Stimulated activated CD8-positive, alpha-beta memory T cell treated with anti-CD3 and anti-CD28 coated beads, Interleukin-2, amount 100 ng/mL, for 1 hour (primary cell): ENCODE results near the gene AKT1S1.

Source experiments
- DNase-seq, 2 donors: peaks; one replicate each; pipeline ENCODE4 v3.0.0-alpha.2; 2020; ENCODE audit warnings: low read depth in 2 of 2

The AKT1S1 gene

DNA sequence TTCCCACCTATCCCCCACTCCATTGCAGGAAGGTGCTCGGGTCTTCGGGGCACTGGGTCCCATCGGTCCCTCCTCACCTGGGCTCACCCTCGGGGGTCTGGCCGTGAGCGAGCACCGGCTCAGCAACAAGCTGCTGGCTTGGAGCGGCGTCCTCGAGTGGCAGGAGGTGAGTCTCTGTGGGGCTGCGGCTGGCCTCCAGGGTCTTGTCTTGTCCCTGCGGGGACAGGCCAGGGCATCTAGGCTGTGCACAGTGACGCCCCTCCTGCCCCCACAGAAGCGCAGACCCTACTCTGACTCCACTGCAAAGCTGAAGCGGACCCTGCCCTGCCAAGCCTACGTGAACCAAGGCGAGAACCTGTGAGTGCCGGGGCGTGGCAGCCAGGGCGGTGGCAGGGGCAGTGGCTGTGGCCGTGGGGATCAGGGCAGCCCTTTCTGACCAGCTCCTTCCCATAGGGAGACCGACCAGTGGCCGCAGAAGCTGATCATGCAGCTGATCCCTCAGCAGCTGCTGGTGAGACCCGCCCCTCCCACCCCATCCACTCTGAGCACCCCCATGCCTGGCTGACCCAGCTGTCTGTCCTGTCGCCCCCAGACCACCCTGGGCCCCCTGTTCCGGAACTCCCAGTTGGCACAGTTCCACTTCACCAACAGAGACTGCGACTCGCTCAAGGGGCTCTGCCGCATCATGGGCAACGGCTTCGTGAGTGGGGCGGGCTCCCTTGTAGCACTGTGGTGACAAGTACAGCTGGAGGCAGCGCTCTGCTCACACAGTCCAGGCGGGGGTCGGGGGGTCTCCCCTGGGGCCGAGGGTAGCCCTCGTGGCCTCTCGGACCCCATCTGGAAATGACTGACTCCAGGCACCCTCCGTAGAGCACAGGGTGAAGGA lies 22.5 kb downstream of the AKT1S1 start:
- no peak for DNase-seq

DNA sequence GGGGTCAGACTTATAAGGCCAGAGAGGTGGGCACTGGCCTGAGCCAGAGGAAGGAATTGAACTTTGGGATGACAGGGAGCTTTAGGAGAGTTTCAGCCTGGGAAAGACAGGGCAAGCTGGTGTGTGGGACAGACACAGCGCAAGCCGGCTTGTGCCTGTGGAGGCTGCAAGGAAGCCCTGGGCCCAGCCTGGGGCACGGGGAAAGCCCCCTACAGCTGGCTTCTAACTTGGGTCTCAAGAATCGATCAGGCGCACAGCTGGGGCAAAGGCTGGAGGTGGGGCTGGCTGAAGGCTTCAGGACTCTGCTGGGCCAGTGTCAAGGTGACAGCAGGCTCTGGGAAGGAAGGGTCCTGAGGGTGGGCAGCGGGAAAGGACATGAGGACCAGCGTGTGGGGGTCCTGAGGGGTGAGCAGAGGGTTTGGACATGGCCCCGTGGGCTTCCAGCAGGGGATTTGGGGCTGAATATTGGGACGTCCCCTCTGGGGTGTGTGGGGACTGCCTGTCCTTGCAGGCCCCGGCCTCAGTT lies 23.2 kb downstream of the AKT1S1 start:
- DNase-seq, result no peak

DNA sequence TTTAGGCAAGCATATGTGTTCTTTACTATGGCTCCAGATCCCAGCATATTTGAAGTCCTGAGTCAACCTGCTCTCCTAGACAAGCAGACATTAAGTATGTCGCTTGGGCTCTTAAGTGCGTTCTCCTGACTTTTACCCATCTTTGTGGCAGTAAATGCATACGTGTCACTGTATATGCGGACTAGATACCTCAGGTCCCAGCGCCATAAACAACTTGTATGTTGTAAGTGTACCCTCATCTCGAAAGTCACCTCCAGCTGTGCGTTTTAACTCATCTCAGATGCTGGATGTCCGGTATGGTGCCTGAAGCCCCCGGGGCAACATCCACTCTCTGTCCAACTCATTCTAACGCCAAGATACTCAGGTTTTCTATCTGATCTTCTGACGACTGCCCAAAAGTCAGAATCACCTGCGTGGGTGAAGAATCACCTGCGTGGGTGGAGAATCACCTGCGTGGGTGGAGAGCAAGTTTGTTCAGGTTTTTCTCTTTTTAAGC lies 24.5 kb downstream of the AKT1S1 start:
- no peak for DNase-seq

DNA sequence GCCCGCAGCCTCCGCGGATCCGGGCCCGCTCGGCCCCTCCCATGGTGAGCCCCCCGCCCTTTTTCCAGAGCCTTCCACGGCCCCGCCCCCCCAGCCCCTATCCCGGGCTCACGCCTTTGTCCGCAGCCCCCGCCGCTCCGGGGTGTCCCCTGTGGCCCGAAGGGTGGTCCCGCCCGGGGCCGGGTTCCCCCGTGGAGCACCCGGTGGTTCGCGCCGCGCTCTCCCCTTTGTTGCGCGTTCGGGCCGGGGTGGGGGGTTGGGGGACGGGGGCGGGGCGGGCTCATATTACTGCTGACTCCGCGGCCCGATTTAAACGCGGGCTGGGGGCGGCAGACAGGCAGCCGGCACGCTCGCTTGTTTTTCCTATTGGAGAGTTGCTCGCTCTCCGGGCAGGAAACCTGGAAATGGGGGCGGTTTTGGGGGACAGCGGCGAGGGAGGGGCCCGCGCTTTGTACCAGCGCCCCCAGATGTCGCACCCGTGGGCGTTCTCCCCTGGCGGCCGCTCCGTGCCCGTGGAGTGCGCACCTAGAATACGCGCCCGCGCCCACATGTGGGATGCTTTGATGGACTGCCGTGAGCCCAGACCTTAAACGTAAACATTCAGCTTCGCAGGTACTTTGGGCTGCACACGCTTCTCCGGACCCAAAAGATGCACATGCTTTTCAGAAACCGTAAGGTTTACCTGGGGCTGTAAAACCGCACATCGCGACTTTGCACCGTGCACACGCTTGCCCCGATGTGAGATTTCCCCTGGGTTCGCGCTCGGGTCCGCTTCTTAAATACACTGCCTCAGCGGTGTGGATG lies 25.5 kb downstream of the AKT1S1 start:
- no peak for DNase-seq

DNA sequence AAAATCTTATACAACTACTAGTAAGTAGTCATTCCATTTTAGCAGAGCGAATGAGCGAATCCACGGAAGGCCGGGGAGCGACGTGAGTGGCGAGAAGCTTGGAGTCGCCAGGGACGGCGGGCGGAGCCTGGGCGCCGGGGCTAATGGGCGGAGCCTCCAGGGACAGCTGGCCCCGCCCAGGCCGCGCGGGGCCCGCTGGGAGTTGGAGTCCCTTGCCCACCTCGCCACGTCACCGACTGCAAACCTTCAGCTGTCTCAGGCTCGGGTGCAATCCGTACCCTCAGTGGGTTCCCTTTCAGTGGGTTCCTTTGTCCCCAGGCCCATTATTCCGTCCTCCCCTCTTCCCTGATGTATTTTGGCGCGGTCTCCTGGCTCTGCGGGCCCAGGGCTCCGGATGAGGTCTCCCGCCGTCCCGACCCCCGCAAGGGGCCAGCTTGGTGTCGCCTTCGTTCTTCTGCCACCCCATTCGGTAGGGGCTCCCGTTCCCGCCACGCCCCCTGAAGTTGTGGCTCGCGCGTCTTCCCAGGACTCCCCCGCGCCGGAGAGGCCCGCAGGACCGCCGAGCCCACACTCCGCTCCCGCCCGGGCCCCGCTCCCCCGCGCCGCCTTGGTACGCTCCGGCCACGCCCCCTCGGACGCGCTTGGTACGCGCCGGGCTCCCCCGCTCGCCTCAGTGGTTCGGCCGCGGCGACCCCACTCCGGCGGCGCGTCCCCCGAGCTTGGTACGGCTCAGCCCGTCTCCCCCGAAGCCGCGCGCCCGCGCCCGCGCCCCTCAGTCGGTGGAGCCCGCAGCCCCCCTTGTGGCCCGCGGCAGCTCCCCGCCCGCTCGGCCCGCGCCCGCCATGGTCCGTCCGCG lies 26.4 kb downstream of the AKT1S1 start, which contains the start of gene PTOV1:
PTOV1 (plus strand) TSS at position 673 of the 856 bp plus-strand sequence.
- peak; percentile 77 to 78 for DNase-seq

DNA sequence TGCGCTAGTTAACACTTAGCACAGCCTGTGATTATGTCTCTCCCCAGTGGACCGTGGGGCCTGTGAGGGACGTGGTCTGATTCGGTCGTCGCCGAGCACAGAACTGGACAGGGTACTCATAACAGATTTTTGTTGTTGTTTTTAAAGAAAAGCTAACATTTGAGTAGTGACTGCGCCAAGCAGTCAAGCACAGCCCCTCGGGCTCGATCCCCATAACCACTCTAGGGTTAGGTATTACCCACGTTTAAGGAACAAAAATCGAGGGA lies 27.0 kb downstream of the AKT1S1 start:
- no peak for DNase-seq

DNA sequence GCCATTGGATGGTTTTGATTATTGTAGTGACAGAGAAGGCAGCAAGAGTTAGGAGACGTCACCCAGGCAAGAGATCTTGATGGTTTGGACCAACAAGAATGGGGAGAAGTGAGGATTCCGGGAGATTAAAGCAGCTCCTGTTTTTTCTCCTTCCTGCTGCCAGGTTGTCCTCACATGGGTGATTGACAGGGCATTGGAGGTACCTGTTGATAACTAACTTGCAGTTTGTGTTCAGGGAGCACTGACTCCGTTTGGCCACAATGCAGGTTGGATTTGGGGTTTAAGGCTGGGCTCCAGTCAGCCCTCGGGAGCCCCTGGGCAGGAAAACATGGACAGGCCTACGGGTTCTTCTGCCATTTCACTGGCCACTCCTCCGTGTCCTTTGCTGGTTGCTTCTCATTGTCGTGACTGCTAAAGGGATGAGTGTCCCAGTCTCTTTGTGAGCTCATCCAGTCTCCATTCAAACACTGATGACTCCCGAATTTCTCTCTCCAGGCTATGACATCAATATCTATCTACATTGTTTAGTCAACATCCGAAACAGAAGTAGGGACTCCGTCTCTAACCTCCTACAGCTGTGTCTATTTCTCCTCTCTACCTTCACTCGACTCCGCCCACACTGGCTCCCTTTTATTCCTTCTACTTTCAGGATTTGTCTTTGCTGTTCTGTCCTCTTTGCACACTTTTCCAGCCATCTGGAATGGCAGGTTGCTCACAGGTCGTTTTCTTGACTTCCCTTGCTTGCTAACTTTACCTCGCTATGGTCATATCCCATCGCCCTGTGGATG lies 27.5 kb downstream of the AKT1S1 start:
- DNase-seq, result no peak

DNA sequence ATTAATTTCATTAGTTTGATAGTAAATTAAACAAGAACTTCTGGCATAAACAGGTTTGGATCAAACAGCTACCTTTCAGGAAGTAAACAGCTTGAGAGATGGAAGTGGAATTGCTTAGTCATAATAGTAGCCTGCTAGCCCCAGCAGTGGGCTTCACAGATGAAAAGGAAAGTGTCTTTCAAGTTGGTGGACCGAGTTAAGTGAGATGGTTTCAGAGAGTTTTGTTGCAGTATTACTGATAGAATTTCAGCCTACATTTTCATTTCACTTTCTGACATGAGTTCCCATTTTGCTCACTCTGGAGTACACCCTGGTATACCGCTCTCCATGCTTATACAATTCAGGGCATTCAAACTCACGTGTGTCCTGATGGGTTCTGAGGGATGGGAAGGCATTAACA lies 28.2 kb downstream of the AKT1S1 start:
- DNase-seq, result no peak

DNA sequence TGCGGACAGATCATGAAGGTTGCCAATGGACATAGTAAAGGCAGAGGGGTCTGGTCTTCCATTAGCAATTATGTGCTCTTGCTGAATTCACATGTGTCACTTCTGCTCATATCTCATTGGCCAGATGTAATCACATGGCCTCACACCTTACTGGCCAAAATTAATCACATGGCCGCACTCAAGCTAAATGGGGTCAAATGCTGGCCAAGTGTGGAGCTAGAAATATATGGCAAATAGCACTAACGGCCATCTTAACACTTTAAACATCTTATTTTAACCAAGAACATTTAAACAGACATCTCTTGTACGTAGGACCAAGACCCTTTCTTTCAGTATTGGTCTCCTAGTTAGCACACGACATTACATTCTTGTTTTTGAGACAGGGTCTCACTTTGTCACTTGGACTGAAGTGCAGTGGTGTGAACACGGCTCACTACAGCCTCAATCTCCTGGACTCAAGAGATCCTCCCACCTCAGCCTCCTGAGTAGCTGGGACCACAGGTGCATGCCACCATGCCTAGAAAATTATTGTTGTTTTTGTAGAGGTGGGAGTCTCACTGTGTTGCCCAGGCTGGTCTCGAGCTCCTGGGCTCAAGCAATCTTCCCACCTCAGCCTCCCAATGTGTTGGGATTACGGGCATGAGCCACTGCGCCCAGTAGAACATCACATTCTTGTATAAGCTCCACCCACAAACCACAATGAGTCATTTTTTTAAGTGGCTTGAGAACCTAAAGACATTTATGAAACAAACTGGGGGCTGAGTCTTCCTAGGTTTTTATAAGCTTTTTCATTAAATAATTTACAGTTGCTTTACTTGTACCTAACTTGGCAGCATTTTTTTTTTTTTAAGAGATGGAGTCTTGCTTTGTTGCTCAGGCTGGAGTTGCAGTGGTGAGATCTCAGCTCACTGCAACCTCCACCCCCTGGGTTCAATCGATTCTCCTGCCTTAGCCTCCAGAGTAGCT lies 29.1 kb downstream of the AKT1S1 start:
- no peak for DNase-seq

DNA sequence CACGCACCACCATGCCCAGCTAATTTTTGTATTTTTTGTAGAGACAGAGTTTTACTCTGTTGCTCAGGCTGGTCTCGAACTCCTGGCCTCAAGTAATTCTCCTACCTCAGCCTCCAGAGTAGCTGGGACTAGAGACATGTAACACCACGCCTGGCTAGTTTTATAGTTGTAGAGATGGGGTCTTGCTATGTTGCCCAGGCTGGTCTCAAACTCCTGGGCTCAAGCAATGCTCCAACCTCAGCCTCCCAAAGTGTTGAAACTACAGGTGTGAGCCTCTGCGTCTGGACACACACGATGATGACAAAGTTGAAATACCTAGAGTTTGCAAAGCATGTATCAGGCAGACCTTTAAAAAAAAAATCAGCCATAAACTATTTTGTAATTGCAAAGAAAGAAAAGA lies 30.7 kb downstream of the AKT1S1 start:
- DNase-seq, result no peak

DNA sequence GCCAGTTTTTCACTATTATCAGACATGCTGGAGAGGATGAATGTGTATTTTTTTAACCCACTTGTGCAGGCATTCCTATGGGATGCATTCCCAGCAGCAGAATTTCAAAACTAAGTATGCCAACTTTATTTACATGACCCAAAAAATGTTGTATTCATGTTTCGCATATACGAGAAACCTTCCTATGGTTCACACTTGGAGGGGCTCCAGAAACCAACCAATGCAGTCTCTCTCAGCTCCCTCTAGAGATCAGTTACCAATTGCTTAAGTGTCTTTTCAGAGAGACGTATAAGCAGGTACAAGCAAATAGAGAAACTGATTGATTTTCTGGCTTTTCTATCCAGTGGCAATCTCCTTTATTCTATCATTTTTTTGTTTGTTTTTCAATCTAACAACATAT lies 31.7 kb downstream of the AKT1S1 start:
- DNase-seq, result no peak

DNA sequence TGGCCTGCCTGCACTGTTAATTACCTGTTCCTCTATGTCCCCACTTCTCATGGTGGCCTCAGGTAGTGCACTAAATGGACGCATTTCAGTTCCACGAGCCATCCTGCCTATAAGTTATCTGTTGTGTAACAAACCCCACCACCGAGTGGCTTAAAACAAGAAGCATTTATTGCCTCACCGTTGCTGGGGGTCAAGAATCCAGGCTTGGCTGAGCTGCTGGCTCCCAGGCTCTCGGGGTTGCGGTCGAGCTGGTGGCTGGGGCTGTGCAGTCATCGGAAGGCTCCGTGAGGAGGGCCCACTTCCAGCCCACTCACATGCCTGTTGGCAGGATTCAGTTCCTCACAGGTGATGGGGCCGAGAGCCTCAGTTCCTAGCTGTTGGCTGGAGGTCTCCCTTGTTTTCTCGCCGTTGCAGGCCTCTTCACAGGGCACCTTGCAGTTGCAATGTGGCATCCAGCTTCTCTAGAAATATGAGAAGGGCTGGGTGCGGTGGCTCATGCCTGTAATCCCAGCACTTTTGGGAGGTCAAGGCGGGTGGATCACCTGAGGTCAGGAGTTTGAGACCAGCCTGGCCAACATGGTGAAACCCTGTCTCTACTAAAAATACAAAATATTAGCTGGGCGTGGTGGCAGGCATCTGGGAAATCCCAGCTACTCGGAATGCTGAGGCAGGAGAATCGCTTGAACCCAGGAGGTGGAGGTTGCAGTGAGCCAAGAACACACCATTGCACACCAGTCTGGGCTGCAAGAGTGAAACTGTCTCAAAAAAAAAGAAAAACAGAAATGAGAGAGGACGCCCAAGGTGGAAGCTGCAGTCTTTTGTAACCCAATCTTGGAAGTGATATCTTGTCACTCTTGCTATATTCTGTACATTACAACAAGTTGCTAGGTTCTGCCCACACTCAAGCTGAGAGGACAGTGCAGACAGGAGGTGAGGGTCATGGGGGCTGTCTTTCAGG lies 32.7 kb downstream of the AKT1S1 start:
- no peak for DNase-seq

DNA sequence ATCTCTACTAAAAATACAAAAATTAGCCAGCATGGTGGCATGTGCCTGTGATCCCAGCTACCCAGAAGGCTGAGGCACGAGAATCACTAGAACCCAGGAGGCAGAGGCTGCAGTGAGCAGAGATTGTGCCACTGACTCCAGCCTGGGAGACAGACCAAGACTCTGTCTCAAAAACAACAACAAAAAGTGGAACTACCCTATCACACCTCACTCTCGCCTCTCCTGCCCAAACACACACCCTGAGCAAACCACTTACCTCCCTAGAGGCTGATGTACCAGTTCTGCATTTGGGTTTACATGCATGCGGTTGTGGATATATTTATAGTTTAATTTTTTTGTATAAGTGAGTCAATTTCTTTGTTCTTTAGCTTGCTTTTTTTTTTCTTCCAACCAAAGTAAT lies 33.9 kb downstream of the AKT1S1 start:
- no peak for DNase-seq

DNA sequence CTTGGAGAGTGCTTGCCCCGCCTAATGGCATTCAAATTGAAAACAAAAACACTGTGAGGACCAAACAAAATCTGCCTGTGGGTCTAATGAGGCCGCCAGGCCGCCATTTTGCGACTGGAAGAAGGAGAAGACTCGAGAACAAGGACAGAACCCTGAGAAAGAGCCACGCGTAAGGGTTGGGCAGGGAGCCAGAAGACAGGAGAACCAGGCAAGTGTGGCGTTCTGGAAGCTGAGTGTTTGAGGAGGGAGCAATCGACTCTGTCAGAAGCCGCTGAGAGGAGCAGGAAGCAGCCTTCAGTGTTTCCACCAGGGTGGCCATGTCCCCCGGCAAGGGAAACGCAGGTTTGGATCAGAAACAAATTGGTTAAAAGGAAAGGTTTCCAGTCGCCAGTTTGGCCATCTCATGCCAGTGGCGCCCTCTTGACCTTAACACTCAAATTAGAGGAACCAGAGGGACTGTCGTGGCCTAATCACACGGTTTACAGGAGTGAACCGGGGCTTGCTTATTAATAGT lies 36.4 kb downstream of the AKT1S1 start:
- DNase-seq, result no peak

DNA sequence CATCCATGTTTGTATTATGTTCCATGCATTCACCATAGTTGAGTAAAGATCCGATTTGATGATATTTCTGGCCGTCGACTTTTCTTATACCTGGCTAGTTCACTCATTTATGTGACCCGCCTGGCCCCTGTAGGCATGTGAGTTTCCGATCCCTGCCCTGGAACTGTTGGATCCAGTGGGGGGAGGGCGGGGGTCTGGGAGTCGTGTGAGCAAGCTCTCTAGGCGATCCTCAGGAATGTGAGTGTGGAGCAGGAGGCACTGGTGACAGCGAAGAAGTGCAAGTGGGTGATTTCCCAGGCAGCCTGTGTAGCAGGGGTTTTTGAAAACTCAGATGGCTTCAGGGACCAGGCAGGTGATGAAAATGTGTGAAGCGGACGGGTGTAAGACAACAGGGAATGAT lies 36.8 kb downstream of the AKT1S1 start:
- DNase-seq, result no peak

DNA sequence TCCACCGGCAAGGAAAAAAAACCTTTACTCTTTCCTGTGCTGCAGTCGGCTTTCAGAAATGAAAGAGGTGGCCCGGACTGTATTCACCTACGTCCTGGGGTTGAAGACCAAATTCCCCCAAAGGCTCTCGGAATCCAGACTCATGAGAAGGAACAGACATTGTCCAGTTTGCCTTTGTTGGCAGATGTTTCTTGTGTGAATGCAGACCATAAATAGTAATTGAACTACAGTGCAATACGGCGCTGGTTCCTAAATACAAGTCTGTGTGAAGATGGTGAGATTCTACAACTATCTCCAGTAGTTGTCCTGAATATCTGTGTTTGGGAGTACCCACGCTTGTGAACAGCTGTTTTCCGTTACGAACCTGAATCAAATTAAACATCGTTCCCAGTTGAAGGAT lies 37.4 kb downstream of the AKT1S1 start:
- no peak for DNase-seq

DNA sequence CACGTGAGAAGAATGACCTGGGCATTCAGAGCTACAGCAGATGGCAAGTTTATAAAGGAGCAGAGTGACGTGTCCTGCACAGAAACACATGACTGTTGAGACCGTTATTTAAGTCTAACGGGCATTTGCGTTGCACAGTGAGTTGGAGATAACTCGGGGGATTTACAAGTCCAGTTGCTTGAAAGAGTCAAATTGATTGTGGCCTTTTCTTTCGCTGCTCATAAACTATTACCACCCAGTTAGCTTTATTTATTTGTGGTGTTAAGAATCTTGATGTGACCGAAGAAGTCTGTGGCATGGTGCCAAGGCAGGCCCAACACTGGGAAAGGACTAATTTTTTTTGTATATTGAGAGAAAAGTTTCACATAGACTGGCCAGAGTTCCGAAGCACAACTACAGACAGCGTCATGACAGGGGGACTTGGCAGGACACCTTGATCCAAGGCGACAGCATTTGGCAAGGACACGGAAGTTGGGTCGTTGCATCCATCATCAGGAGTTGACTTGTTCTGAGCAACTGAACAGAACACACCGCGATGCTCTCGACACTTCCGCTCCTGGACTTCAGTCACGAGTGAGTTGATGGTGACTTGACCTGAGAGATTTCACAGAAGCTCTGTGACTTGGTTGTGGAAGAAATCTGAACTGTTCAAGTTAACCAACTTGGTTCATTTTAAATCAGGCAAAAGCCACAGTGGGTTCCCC lies 38.1 kb downstream of the AKT1S1 start:
- no peak for DNase-seq

DNA sequence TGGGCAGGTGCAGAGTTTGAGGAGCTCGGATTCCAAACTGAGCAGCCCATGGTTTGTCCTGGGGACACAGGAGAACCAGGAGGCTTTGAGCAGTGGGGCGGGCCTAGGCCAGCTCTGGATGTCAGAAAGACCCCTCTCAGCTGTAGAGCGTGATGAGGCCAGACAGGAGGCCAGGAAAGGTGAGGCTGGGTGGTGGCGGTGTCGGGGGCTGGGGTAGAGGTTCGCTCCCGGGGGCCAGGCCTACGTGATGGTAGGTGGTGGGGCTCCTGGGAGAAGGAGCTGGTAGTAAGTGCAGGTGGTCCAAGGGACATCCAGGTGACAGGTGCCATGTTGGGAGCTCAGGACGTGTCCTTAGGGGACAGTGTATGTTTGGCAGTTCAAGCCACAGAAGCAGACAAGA lies 39.7 kb downstream of the AKT1S1 start:
- no peak for DNase-seq
